GM23248 (cell line): ENCODE data around the gene OR3A3. TPM values are rescaled to one million over a fixed set of nuclear protein-coding genes. Genes with fewer than 3 reads are reported as not detected.
"Not testable (repeated sequence)": the region's sequence is repeated elsewhere in the genome, so short reads cannot be mapped to it uniquely, and the experiment has no call there.

Experiments
- DNase-seq: peaks from one replicate; pipeline ENCODE4 v3.0.0-alpha.2; 2015
- H2AFZ ChIP-seq: fragments of 200-600 bp; sonication (generic); 2 replicates; pipeline ENCODE4 v1.6.1; 2016; ENCODE audit warnings: antibody characterized with exemption
- H3F3A ChIP-seq: fragments of 200-600 bp; sonication (generic); 2 replicates; pipeline ENCODE4 v1.6.1; 2016; ENCODE audit warnings: mild to moderate bottlenecking, antibody characterized with exemption, mixed run types; ENCODE audit not compliant: insufficient read depth
- H3K27ac ChIP-seq: fragments of 200-600 bp; sonication (generic); 2 replicates; pipeline ENCODE4 v1.5.1; 2016; ENCODE audit warnings: mild to moderate bottlenecking
- H3K27me3 ChIP-seq: fragments of 200-600 bp; sonication (generic); replicated peaks from 2 replicates; pipeline ENCODE4 v1.6.1; 2016; ENCODE audit warnings: mild to moderate bottlenecking; ENCODE audit not compliant: insufficient read depth
- H3K36me3 ChIP-seq: fragments of 200-600 bp; sonication (generic); 2 replicates; pipeline ENCODE4 v1.6.1; 2016; ENCODE audit warnings: low read depth, mild to moderate bottlenecking
- H3K4me1 ChIP-seq: fragments of 200-600 bp; sonication (generic); 2 replicates; pipeline ENCODE4 v1.6.1; 2016; ENCODE audit warnings: mild to moderate bottlenecking; ENCODE audit not compliant: insufficient read depth
- H3K4me2 ChIP-seq: fragments of 200-600 bp; sonication (generic); one replicate; pipeline ENCODE4 v1.6.1; 2016; ENCODE audit warnings: mild to moderate bottlenecking; ENCODE audit not compliant: unreplicated experiment
- H3K4me3 ChIP-seq: fragments of 200-600 bp; sonication (generic); 2 replicates; pipeline ENCODE4 v1.5.1; 2016; ENCODE audit warnings: mild to moderate bottlenecking
- H3K79me2 ChIP-seq: fragments of 200-600 bp; sonication (generic); 2 replicates; pipeline ENCODE4 v1.6.1; 2016; ENCODE audit warnings: mild to moderate bottlenecking; ENCODE audit not compliant: insufficient read depth
- H3K9ac ChIP-seq: fragments of 200-600 bp; sonication (generic); 2 replicates; pipeline ENCODE4 v1.6.1; 2016; ENCODE audit warnings: mild to moderate bottlenecking
- H3K9me2 ChIP-seq: fragments of 200-600 bp; sonication (generic); 2 replicates; pipeline ENCODE4 v1.6.1; 2016; ENCODE audit warnings: mixed run types, mild to moderate bottlenecking, moderate library complexity; ENCODE audit not compliant: insufficient read depth
- H3K9me3 ChIP-seq: fragments of 200-600 bp; sonication (generic); one replicate; pipeline ENCODE4 v1.6.1; 2017; ENCODE audit warnings: low read depth
- H4K20me1 ChIP-seq: fragments of 200-600 bp; sonication (generic); 2 replicates; pipeline ENCODE4 v1.6.0; 2016; ENCODE audit not compliant: insufficient read depth
- EZH2 ChIP-seq: fragments of 200-600 bp; sonication (generic); IDR thresholded peaks from 2 replicates; pipeline ENCODE4 v1.6.1; 2018; ENCODE audit warnings: antibody characterized with exemption, mild to moderate bottlenecking; ENCODE audit not compliant: insufficient read depth, poor library complexity, severe bottlenecking
- EZH2phosphoT487 ChIP-seq: fragments of 200-600 bp; sonication (generic); IDR thresholded peaks from 2 replicates; pipeline ENCODE4 v1.6.1; 2018; ENCODE audit warnings: antibody characterized with exemption, moderate library complexity, mild to moderate bottlenecking, low read depth; ENCODE audit not compliant: insufficient read depth
- WGBS, 2 experiments: methylation state at CpG; one replicate each; pipeline ENCODE4 v1.1.6; 2015 to 2017; ENCODE audit warnings: low lambda C conversion rate in 2 of 2, low coverage in 1 of 2; ENCODE audit errors: missing lambda C conversion rate in 2 of 2; 5-methylcytosine and 5-hydroxymethylcytosine counted together
- in situ Hi-C: fragments of 300-500 bp; cut with MboI; formaldehyde crosslinking; loops from 2 replicates; pipeline ENCODE4 v1.15.0; 2020
- polyA plus RNA-seq: library from polyadenylated mRNA; unstranded; fragments of >200 nt; fragmentation: Nextera tagmentation; extraction: Ambion mirVana; gene quantifications from 2 replicates; pipeline ENCODE4 v1.2.1, GENCODE V29; 2016
- total RNA-seq: library from RNA; depleted of rRNA; stranded (reverse); fragments of >200 nt; shearing (Covaris generic); gene quantifications from 2 replicates; pipeline ENCODE4 v1.2.3, GENCODE V29; 2014

OR3A3 gene
- total and polyA plus RNA-seq, 2 experiments from 2014 or later = not detected

DNA sequence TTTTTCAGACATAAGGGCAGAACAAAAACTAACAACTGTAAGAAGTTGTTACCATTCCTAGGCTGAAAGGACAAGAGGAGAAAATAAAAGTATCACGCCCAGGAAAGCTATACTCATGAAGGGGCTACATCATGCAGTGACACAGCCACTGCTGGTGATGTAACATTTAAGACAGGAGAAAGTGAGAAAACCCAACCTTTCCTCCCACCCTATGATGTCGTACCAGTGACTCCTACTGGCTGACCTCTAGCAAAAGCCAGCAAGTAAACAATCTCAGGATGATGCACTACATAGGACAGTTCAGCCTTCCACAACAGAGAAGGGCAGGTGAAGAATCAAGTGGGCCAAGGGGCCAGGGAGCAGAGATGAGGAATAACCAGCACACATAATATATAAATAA, 36.5 kb downstream of the OR3A3 start:
- Histone ChIP-seq H2AFZ (no peak overlapping the region), H3K27me3 (no peaks in the 10 kb centered on the region), H3K4me1 (no peaks in the 10 kb centered on the region), H3K79me2 (no peaks in the 10 kb centered on the region), H3K9me2 (no peaks in the 10 kb centered on the region), H3K27ac (no peak overlapping the region), H3K4me2 (no peak overlapping the region), H3K4me3 (no peak overlapping the region), H4K20me1 (no peaks in the 10 kb centered on the region), H3F3A (no peaks in the 10 kb centered on the region), H3K9me3 (no peaks in the 10 kb centered on the region), H3K9ac (no peak overlapping the region), H3K36me3 (no peaks in the 10 kb centered on the region)
- in situ Hi-C loops = no loop called here
- peak; percentile 10 for DNase-seq
- 16 to 18% methylated on average over 2 of the region's 2 CpGs for WGBS, 2 experiments
- TF ChIP-seq EZH2 (no peak), EZH2phosphoT487 (no peak)

DNA sequence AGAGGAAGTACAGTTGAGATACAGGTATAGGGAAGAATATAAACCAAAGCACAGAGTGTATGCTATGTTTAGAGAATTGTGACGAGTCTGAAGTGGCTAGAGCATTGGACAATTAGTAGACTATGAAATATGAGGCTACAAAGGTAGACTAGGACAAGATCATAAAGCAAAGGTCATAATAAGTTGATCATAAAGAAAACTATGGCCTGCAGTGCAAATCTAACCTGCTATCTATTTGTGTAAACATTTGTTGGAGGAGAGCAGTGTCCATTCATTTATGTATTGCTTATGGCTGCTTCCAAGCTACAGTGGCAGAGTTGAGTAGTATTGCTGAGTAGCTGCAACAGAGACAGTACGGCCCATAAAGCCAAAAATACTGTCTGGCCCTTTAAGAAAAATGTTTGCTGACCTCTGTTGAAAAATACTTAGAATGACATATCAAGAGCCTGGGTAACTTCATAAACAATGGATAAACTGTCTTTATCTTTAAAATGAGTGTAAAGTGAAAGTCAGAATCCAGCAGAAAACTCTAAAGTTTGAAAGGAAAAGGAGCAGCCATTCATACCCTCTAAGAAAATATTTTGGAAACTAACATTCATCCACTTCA, 37.0 kb downstream of the OR3A3 start:
- no peak for DNase-seq
- no peaks in the 10 kb centered on the region for H4K20me1 ChIP-seq
- in situ Hi-C loops = no loop called here

GRCh38 chr17:3466355-3466754, 55.2 kb downstream of the OR3A3 start:
- H3F3A ChIP-seq, H3K4me2 ChIP-seq, H3K27me3 ChIP-seq, H3K9me3 ChIP-seq, H3K4me1 ChIP-seq, H3K79me2 ChIP-seq, H4K20me1 ChIP-seq, H3K36me3 ChIP-seq, in situ Hi-C loops, H3K4me3 ChIP-seq, H3K9me2 ChIP-seq, H3K9ac ChIP-seq, H2AFZ ChIP-seq, H3K27ac ChIP-seq, DNase-seq: not testable (repeated sequence)
- 40 to 63% methylated on average over 1 of the region's 1 CpG for WGBS, 2 experiments

More for the DNA sequence above, 37.0 kb downstream of the OR3A3 start:
- Histone ChIP-seq H3K4me2 (no peak overlapping the region), H3K4me1 (no peaks in the 10 kb centered on the region), H3K27me3 (no peaks in the 10 kb centered on the region), H3K9me2 (no peaks in the 10 kb centered on the region), H3F3A (no peaks in the 10 kb centered on the region), H3K9me3 (no peaks in the 10 kb centered on the region), H3K9ac (no peak overlapping the region), H3K36me3 (no peaks in the 10 kb centered on the region), H3K4me3 (no peak overlapping the region), H2AFZ (no peak overlapping the region), H3K79me2 (no peaks in the 10 kb centered on the region), H3K27ac (no peak overlapping the region)
- WGBS, 2 experiments = 13 to 29% methylated on average over 2 of the region's 2 CpGs
- TF ChIP-seq EZH2 = no peak
- TF ChIP-seq EZH2phosphoT487 = no peak

DNA sequence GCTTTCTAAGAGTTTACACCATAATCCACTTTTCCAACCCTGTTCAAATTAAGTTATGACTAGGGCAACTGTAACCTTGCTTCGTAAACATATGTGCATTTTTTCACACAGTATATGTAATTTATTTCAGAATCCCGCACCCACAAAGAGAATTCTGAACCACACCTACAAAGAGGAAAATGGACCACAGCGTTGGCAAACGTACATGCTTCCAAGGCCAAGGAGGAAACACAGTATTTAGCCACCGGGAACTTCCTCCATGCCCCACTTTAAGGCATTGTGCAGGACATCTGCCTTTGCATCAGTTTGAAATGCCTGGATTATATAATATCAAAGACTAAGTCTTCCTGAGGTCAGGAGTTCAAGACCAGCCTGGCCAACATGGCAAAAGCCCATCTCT, 58.4 kb downstream of the OR3A3 start:
- Histone ChIP-seq H3K9me2 (no peaks in the 10 kb centered on the region), H3K27ac (no peak overlapping the region), H3K4me3 (no peak overlapping the region), H3K9ac (no peak overlapping the region), H3K4me2 (no peak overlapping the region), H3K79me2 (no peaks in the 10 kb centered on the region), H3F3A (no peaks in the 10 kb centered on the region), H4K20me1 (no peaks in the 10 kb centered on the region), H2AFZ (no peak overlapping the region), H3K27me3 (no peaks in the 10 kb centered on the region), H3K4me1 (no peaks in the 10 kb centered on the region), H3K36me3 (no peaks in the 10 kb centered on the region), H3K9me3 (no peaks in the 10 kb centered on the region)
- 67 to 71% methylated on average over 5 of the region's 5 CpGs for whole genome bisulfite sequencing, 2 experiments
- no peak for DNase-seq
- TF ChIP-seq EZH2phosphoT487 = no peak
- no peak for TF ChIP-seq EZH2
- in situ Hi-C loops = no loop called here

DNA sequence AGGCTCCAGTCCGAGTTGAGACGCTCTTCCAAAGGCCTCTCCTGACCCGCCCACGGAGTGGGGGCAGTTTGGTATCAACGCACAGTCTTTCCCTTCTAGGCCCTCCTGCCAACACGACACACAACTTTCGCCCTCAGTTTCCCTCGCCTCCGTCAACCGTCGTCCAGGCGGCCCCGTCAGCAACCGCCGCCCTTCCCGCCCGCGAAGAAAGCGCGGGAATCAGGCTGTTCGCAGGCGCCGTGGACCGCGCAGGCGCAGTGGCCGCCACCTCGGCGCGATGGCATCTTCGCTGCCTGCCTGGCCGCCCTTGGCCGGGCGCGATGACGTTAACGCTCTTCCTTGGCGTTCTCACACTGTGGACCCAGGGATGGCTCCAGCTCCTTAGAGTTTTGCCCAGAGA, 60.4 kb downstream of the OR3A3 start, which contains the start of gene SPATA22:
TSS of gene SPATA22 (minus strand) at position 221 of the 400 bp plus-strand sequence. CDS start 2,494 bp downstream, outside the sequence.
- WGBS, 2 experiments = 94 to 95% methylated on average over 26 to 38 of the region's 38 CpGs
- H2AFZ ChIP-seq = no peak within 1 kb of the TSS
- H3K36me3 ChIP-seq = no peaks in the 10 kb centered on the region
- H3K4me3 ChIP-seq = no peak within 1 kb of the TSS
- in situ Hi-C loops = no loop called here
- H4K20me1 ChIP-seq = no peaks in the 10 kb centered on the region
- no peak within 1 kb of the TSS for H3K9ac ChIP-seq
- no peak within 1 kb of the TSS for H3K4me2 ChIP-seq
- H3K4me1 ChIP-seq = no peaks in the 10 kb centered on the region
- no peaks in the 10 kb centered on the region for H3K79me2 ChIP-seq
- H3K9me3 ChIP-seq = no peaks in the 10 kb centered on the region
- H3K27ac ChIP-seq = no peak within 1 kb of the TSS
- no peaks in the 10 kb centered on the region for H3K9me2 ChIP-seq
- no peak for TF ChIP-seq EZH2phosphoT487
- no peak for TF ChIP-seq EZH2
- no peaks in the 10 kb centered on the region for H3K27me3 ChIP-seq
- DNase-seq = no peak
- H3F3A ChIP-seq = no peaks in the 10 kb centered on the region; the same call in 1 of the 2 replicates
